Heart left ventricle (tissue), 13 donors: ENCODE results near the gene PLG.

Experiments
- POLR2A ChIP-seq, 2 donors: fragments of 450-650 bp; IDR thresholded peaks; one replicate each; pipeline ENCODE4 v1.6.1; 2017; ENCODE audit warnings: antibody characterized with exemption in 2 of 2, mild to moderate bottlenecking in 2 of 2, moderate library complexity in 2 of 2
- TF ChIP-seq, protein P1 (sequence below), 12 donors: fragments of 200-600 bp; sonication (generic) in 4 of 12; IDR thresholded peaks; one replicate each; pipeline versions ENCODE4 v1.5.0 to v1.8.0; 2018 to 2022; ENCODE audit warnings: antibody characterized with exemption in 12 of 12, mild to moderate bottlenecking in 5 of 12
- donor health status: ischemic (EF 13 %, LVEDD 7.1; RV severe dilation, severe dysfunction).
- donor health status: DM: no; HTN: yes; CAD: no.
- donor health status: DM: no; HTN: no; CAD: no.
- donor health status: ischemic (EF 25% LVEDD 6.9; RV normal size, moderate dysfunction).
- donor health status: ischemic (EF 25% LVEDD 5.7; RV mildly dilated, moderate dysfunction).
- donor health status: ischemic (EF 35%, LVEDD 5.7; RV mildly dilated, moderate dysfunction).
- donor health status: nonischemic (EF 11% LVEDD 7.7; RV severe dilation, severe dysfunction).
- donor health status: DM: yes; HTN: yes; CAD: no.
- donor health status: PGD.
- donor health status: ischemic (EF 29% LVEDD 5.4; RV normal size, mild dysfunction).
- donor health status: nonischemic (EF 23%, LVEDD 6.1; RV moderate dilation, normal function).

GRCh38 chr6:160766989-160767646, 65.1 kb downstream of the PLG start:
- TF ChIP-seq, protein P1, sequence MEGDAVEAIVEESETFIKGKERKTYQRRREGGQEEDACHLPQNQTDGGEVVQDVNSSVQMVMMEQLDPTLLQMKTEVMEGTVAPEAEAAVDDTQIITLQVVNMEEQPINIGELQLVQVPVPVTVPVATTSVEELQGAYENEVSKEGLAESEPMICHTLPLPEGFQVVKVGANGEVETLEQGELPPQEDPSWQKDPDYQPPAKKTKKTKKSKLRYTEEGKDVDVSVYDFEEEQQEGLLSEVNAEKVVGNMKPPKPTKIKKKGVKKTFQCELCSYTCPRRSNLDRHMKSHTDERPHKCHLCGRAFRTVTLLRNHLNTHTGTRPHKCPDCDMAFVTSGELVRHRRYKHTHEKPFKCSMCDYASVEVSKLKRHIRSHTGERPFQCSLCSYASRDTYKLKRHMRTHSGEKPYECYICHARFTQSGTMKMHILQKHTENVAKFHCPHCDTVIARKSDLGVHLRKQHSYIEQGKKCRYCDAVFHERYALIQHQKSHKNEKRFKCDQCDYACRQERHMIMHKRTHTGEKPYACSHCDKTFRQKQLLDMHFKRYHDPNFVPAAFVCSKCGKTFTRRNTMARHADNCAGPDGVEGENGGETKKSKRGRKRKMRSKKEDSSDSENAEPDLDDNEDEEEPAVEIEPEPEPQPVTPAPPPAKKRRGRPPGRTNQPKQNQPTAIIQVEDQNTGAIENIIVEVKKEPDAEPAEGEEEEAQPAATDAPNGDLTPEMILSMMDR (IDR thresholded peaks at IDR 0.05), result peak; percentile 46 to 77 (median 61)
- TF ChIP-seq POLR2A (IDR thresholded peaks at IDR 0.05), result no peak
